Mesothelial cell of epicardium (in vitro differentiated cells): ENCODE data around the gene SPEF1. TPM values are rescaled to one million over a fixed set of nuclear protein-coding genes. Genes with fewer than 3 reads are reported as not detected.

Experiments
- DNase-seq, 2 experiments: peaks; one replicate each; pipeline ENCODE4 v3.0.0; 2021; ENCODE audit warnings: low spot score in 2 of 2; ENCODE audit not compliant: unreplicated experiment in 2 of 2
- H3K27ac Mint-ChIP-seq: 2 replicates; pipeline ENCODE4 v1.8.0; 2021; ENCODE audit warnings: mixed read lengths
- H3K27me3 Mint-ChIP-seq: 2 replicates; pipeline ENCODE4 v1.8.0; 2021; ENCODE audit warnings: low read depth, mixed read lengths
- H3K36me3 Mint-ChIP-seq: 2 replicates; pipeline ENCODE4 v1.8.0; 2021; ENCODE audit warnings: mixed read lengths
- H3K4me1 Mint-ChIP-seq: 2 replicates; pipeline ENCODE4 v1.8.0; 2021; ENCODE audit warnings: mixed read lengths
- H3K4me3 Mint-ChIP-seq: 2 replicates; pipeline ENCODE4 v1.8.0; 2021; ENCODE audit warnings: mild to moderate bottlenecking, moderate library complexity, mixed read lengths
- H3K9me3 Mint-ChIP-seq: 2 replicates; pipeline ENCODE4 v1.8.0; 2021; ENCODE audit warnings: mixed read lengths
- total RNA-seq: library from RNA; stranded (reverse); gene quantifications from 3 replicates; pipeline ENCODE4 v1.2.1, GENCODE V29; 2021
- TF ChIP-seq, protein P1 (sequence below): fragments of 200-600 bp; sonication (generic); IDR thresholded peaks from one replicate; pipeline ENCODE4 v1.5.0; 2021; ENCODE audit warnings: antibody characterized with exemption; ENCODE audit not compliant: unreplicated experiment

Gene SPEF1
- total RNA-seq, 1 donor from 2014 or later: 0.40 TPM

GRCh38 chr20:3758566-3758965, 22.7 kb downstream of the SPEF1 start:
- H3K9me3 Mint-ChIP-seq: no peaks in the 10 kb centered on the region
- H3K27ac Mint-ChIP-seq: no peak overlapping the region
- no peak for DNase-seq
- peaks cover 6% of the 10 kb centered on the region for H3K4me1 Mint-ChIP-seq
- no peak overlapping the region for H3K4me3 Mint-ChIP-seq
- TF ChIP-seq, protein P1, sequence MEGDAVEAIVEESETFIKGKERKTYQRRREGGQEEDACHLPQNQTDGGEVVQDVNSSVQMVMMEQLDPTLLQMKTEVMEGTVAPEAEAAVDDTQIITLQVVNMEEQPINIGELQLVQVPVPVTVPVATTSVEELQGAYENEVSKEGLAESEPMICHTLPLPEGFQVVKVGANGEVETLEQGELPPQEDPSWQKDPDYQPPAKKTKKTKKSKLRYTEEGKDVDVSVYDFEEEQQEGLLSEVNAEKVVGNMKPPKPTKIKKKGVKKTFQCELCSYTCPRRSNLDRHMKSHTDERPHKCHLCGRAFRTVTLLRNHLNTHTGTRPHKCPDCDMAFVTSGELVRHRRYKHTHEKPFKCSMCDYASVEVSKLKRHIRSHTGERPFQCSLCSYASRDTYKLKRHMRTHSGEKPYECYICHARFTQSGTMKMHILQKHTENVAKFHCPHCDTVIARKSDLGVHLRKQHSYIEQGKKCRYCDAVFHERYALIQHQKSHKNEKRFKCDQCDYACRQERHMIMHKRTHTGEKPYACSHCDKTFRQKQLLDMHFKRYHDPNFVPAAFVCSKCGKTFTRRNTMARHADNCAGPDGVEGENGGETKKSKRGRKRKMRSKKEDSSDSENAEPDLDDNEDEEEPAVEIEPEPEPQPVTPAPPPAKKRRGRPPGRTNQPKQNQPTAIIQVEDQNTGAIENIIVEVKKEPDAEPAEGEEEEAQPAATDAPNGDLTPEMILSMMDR: no peak
- H3K27me3 Mint-ChIP-seq: no peaks in the 10 kb centered on the region
- peaks cover 6% of the 10 kb centered on the region for H3K36me3 Mint-ChIP-seq

- peaks cover 6% of the 10 kb centered on the region for H3K4me1 Mint-ChIP-seq
- TF ChIP-seq, protein P1: no peak
- no peak for DNase-seq
- H3K27me3 Mint-ChIP-seq: peaks cover 7% of the 10 kb centered on the region
- peaks cover 6% of the 10 kb centered on the region for H3K36me3 Mint-ChIP-seq
- H3K27ac Mint-ChIP-seq: no peak overlapping the region
- H3K4me3 Mint-ChIP-seq: no peak overlapping the region
- H3K9me3 Mint-ChIP-seq: no peaks in the 10 kb centered on the region
These were observed 24.0 kb downstream of the SPEF1 start for GRCh38 chr20:3757268-3757667.

- TF ChIP-seq, protein P1: no peak
- H3K4me3 Mint-ChIP-seq: no peak overlapping the region
- H3K36me3 Mint-ChIP-seq: peaks cover 6% of the 10 kb centered on the region
- no peaks in the 10 kb centered on the region for H3K9me3 Mint-ChIP-seq
- no peak overlapping the region for H3K27ac Mint-ChIP-seq
- H3K27me3 Mint-ChIP-seq: peaks cover 15% of the 10 kb centered on the region
- H3K4me1 Mint-ChIP-seq: peaks cover 5% of the 10 kb centered on the region
- peak in 1 of 2 experiments; percentile 8 for DNase-seq
These were observed 25.3 kb downstream of the SPEF1 start for GRCh38 chr20:3755814-3756480.

DNA sequence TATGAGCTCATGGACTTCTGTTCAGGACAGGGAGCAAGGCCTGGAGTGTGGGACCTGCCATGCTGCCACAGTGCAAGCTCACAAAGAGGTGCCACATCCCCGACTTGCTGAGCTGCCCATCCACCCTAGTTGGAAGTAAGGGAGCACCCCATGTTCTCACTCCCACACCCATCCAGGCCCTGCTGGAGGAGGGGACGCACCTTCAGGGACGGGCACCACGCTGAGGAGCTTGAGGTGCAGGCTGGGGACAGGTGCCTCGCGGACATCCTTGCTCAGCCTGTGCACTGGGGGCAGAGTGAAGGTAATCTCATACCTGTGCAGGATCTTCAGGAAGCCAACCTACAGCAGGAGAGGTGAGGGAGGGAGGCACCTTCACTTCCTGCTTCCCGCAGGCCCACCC, 26.0 kb downstream of the SPEF1 start:
- Mint-ChIP-seq H3K27ac (no peak overlapping the region), H3K27me3 (peaks cover 22% of the 10 kb centered on the region), H3K9me3 (no peaks in the 10 kb centered on the region), H3K4me3 (no peak overlapping the region), H3K4me1 (no peaks in the 10 kb centered on the region), H3K36me3 (peaks cover 6% of the 10 kb centered on the region)
- TF ChIP-seq, protein P1: no peak
- peak in 1 of 2 experiments; percentile 7 for DNase-seq

DNA sequence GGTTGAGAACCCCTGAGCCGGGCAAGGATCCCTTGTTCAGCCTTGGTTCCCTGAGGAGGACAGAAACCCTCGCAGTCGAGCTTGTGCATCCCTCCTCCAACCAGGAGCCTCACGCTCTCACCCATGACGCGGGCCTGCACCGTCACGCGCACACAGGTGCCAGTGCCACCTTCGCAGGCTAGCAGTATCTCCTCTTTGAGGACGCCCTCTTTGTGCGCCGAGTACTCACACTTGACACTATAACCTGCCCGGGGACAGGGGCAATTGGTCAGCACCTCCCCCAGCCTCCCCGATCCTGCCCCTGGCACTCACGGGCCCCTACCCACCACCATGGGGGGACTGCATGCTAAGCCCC, 27.0 kb downstream of the SPEF1 start:
- Mint-ChIP-seq H3K4me1 (peaks cover 4% of the 10 kb centered on the region), H3K27me3 (peaks cover 31% of the 10 kb centered on the region), H3K9me3 (no peaks in the 10 kb centered on the region), H3K36me3 (peaks cover 6% of the 10 kb centered on the region), H3K27ac (no peak overlapping the region), H3K4me3 (no peak overlapping the region)
- TF ChIP-seq, protein P1: no peak
- DNase-seq: no peak
